K562 (cell line): Measurements from ENCODE around the gene KRTAP4-8. TPM values are rescaled to one million over a fixed set of nuclear protein-coding genes. Genes with fewer than 3 reads are reported as not detected.

ENCODE experiments used
- ATAC-seq: fragments of 200-7000 bp; cut with Tn5 transposase; 3 replicates; pipeline ENCODE4 v1.9.1; 2020; ENCODE audit warnings: moderate library complexity
- BruUV-seq: library from RNA; stranded (reverse); fragments of 400-500 nt; replicated peaks from 2 replicates; lab custom pipeline; 2021; lab: Mats Ljungman, UMichigan
- CTCF ChIA-PET: fragments of 300-600 bp; formaldehyde crosslinking; extraction: SDS; loops from one replicate; lab custom pipeline; 2021; ENCODE audit warnings: low intra/inter-chr PET ratio; lab: Yijun Ruan, JAX
- POLR2A ChIA-PET: fragments of 300-600, 350-650 bp; sonication (Branson Sonifier 250); formaldehyde crosslinking; extraction: SDS; loops from one replicate; lab custom pipeline; 2021; ENCODE audit warnings: antibody characterized with exemption, inconsistent platforms; lab: Yijun Ruan, JAX
- DNase-seq, 4 experiments: peaks; one replicate each; pipeline versions ENCODE4 v3.0.0 to v3.0.0-alpha.2; 2011 to 2018; ENCODE audit warnings: low spot score in 3 of 4, mixed read lengths in 3 of 4; ENCODE audit errors: extremely low read depth in 1 of 4
- FAIRE-seq: peaks from 2 replicates; lab custom pipeline; 2011; peaks lifted over from hg19 to GRCh38; lab: Jason Lieb, UNC
- H2AFZ ChIP-seq: 2 replicates; pipeline ENCODE4 v1.6.0; 2011; ENCODE audit warnings: low read depth, low read length, control low read depth, inconsistent platforms
- H3K27ac ChIP-seq: fragments of 200-600 bp; 3 replicates; pipeline ENCODE4 v1.8.0; 2011; ENCODE audit warnings: low read depth, mild to moderate bottlenecking, control low read depth, inconsistent platforms, low read length, moderate library complexity, mixed read lengths; ENCODE audit errors: extremely low read depth
- H3K27me3 ChIP-seq, 2 experiments: fragments of 300-600 bp in 1 of 2; 2 replicates in 1 of 2; 3 replicates in 1 of 2; pipeline versions ENCODE4 v1.6.0 to v1.8.0; 2011; ENCODE audit warnings: inconsistent platforms in 2 of 2, low read length in 2 of 2, mild to moderate bottlenecking in 1 of 2, mixed read lengths in 1 of 2, moderate library complexity in 1 of 2; ENCODE audit not compliant: control insufficient read depth in 2 of 2, insufficient read depth in 2 of 2
- H3K36me3 ChIP-seq: fragments of 300-600 bp; 3 replicates; pipeline ENCODE4 v1.8.0; 2011; ENCODE audit warnings: mild to moderate bottlenecking, low read length, inconsistent platforms; ENCODE audit not compliant: control insufficient read depth, insufficient read depth
- H3K4me1 ChIP-seq, 2 experiments: fragments of 200-600 bp in 1 of 2; replicated peaks in 1 of 2; 2 replicates in 1 of 2; 3 replicates in 1 of 2; pipeline versions ENCODE4 v1.5.1 to v1.8.0; 2011; ENCODE audit warnings: inconsistent platforms in 2 of 2, low read length in 2 of 2, mild to moderate bottlenecking in 1 of 2, mixed read lengths in 1 of 2, moderate library complexity in 1 of 2; ENCODE audit not compliant: control insufficient read depth in 2 of 2, insufficient read depth in 2 of 2
- H3K4me2 ChIP-seq: 2 replicates; pipeline ENCODE4 v1.6.1; 2011; ENCODE audit warnings: low read length, control low read depth, inconsistent platforms, mixed read lengths; ENCODE audit not compliant: insufficient read depth
- H3K4me3 ChIP-seq: fragments of 200-600 bp; sonication (generic), shearing (Covaris generic); 2 replicates; pipeline ENCODE4 v1.5.1; 2016; ENCODE audit warnings: control low read depth, inconsistent platforms
- H3K79me2 ChIP-seq: fragments of 200-600 bp; 3 replicates; pipeline ENCODE4 v1.8.0; 2011; ENCODE audit warnings: low read length, inconsistent platforms; ENCODE audit not compliant: control insufficient read depth, insufficient read depth
- H3K9ac ChIP-seq, 2 experiments: 2 replicates each; pipeline versions ENCODE4 v1.6.0 to v1.6.1; 2011; ENCODE audit warnings: low read depth in 2 of 2, low read length in 2 of 2, control low read depth in 1 of 2, inconsistent platforms in 1 of 2, mild to moderate bottlenecking in 1 of 2, mixed read lengths in 1 of 2; ENCODE audit not compliant: insufficient read depth in 1 of 2
- H3K9me1 ChIP-seq: one replicate; pipeline ENCODE4 v1.6.0; 2011; ENCODE audit warnings: inconsistent platforms, mild to moderate bottlenecking, low read length, moderate library complexity; ENCODE audit not compliant: control insufficient read depth, insufficient read depth
- H3K9me3 ChIP-seq: replicated peaks from 2 replicates; pipeline ENCODE4 v1.5.1; 2011; ENCODE audit warnings: low read depth, low read length, inconsistent platforms; ENCODE audit not compliant: control insufficient read depth, insufficient read depth
- H4K20me1 ChIP-seq: replicated peaks from 2 replicates; pipeline ENCODE4 v1.6.1; 2011; ENCODE audit warnings: low read length, inconsistent platforms, mixed read lengths; ENCODE audit not compliant: control insufficient read depth, insufficient read depth
- ARHGAP35 ChIP-seq: fragments of 450-650 bp; IDR thresholded peaks from 2 replicates; pipeline ENCODE4 v1.6.1; 2018; ENCODE audit not compliant: partially characterized antibody
- ETV1 ChIP-seq: fragments of 450-650 bp; conservative IDR thresholded peaks from 2 replicates; pipeline ENCODE4 v1.6.1; 2016; ENCODE audit warnings: missing genetic modification characterization, control low read depth, low read depth, missing compliant biosample characterization
- GABPA ChIP-seq: fragments of 200-800 bp; sonication (Bioruptor generic); conservative IDR thresholded peaks from 2 replicates; pipeline ENCODE4 v1.6.1; 2016; ENCODE audit warnings: low read depth, missing genetic modification characterization, missing compliant biosample characterization
- HEY1 ChIP-seq: fragments of 250-450 bp; sonication (Bioruptor Pico); IDR thresholded peaks from 2 replicates; pipeline ENCODE4 v1.5.0; 2020; ENCODE audit warnings: mild to moderate bottlenecking, moderate library complexity, borderline replicate concordance
- KAT8 ChIP-seq: fragments of 450-650 bp; IDR thresholded peaks from 2 replicates; pipeline ENCODE4 v1.6.1; 2016; ENCODE audit warnings: low read depth, mild to moderate bottlenecking
- KLF6 ChIP-seq: fragments of 250-450 bp; sonication (Bioruptor Pico); IDR thresholded peaks from 2 replicates; pipeline ENCODE4 v1.4.0; 2020; ENCODE audit warnings: mild to moderate bottlenecking, moderate library complexity, borderline replicate concordance
- PHB ChIP-seq: fragments of 250-450 bp; sonication (Bioruptor Pico); IDR thresholded peaks from 2 replicates; pipeline ENCODE4 v1.5.0; 2021
- POU5F1 ChIP-seq: fragments of 150-350 bp; IDR thresholded peaks from 2 replicates; pipeline ENCODE4 v1.6.1; 2014; ENCODE audit warnings: borderline replicate concordance, low read length, low read depth, mild to moderate bottlenecking; ENCODE audit not compliant: partially characterized antibody
- RNF2 ChIP-seq: sonication (generic); IDR thresholded peaks from 2 replicates; pipeline ENCODE4 v1.6.1; 2016
- ZNF24 ChIP-seq: fragments of 450-650 bp; IDR thresholded peaks from 2 replicates; pipeline ENCODE4 v1.6.1; 2016
- WGBS: fragments of 100-300 bp; shearing (Covaris generic); methylation state at CpG from one replicate; pipeline ENCODE4 v1.1.6; 2016; ENCODE audit warnings: low coverage, mixed read lengths; ENCODE audit not compliant: insufficient coverage; ENCODE audit errors: missing lambda C conversion rate; 5-methylcytosine and 5-hydroxymethylcytosine counted together
- in situ Hi-C: fragments of 300-500 bp; cut with MboI; formaldehyde crosslinking; loops from 4 replicates; pipeline ENCODE4 v1.15.0; 2018; ENCODE audit warnings: inconsistent platforms, mixed read lengths
- intact Hi-C: fragments of 100-400 bp; cut with micrococcal nuclease; formaldehyde crosslinking; loops from 2 replicates; pipeline ENCODE4 v1.14.2; 2022
- polyA plus RNA-seq, 8 experiments: library from polyadenylated mRNA; depleted of rRNA in 4 of 8; stranded (reverse) in 5 of 8; unstranded in 3 of 8; fragments of >200 nt; fragmentation: Nextera tagmentation in 2 of 8; fragmentation: Illumina TruSeq in 1 of 8; extraction: Ambion mirVana in 2 of 8; extraction: Trizol in 1 of 8; gene quantifications; 2 replicates each; pipeline versions ENCODE4 v1.2.1 to v1.2.3, GENCODE V29; 2011 to 2014; ENCODE audit warnings: inconsistent platforms in 1 of 8, missing spikeins in 1 of 8
- total RNA-seq, 7 experiments: library from RNA; depleted of rRNA in 6 of 7; stranded (reverse); fragments of >200 nt in 6 of 7; fragmentation: Illumina TruSeq in 2 of 7; extraction: Trizol in 2 of 7; gene quantifications; 2 replicates each; pipeline versions ENCODE4 v1.2.1 to v1.2.3, GENCODE V29; 2011 to 2021; ENCODE audit warnings: low replicate concordance in 1 of 7

KRTAP4-8 gene
- total and polyA plus RNA-seq, 9 of the 15 experiments (the other 6 are each of a cell fraction or from before 2014, with no cell fraction given) = not detected

DNA sequence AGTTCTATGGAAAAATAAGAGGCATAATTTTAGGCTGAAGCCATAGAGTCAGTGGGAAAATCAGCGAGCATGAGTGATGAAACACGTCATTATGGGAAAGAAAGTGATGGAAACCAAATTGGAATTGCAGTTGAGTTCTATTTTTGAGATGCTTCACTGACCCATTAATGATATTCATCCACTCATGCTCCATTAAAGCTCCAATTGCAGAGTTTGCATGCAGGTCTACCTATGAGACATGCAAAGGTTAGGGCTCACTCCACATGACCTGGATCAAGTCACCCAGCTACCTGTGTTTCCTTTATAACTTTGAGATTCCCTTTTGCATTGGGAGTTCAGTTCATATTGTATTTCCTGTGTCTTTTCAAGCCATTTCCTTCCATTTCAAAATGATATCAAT, 24.3 kb downstream of the KRTAP4-8 start:
- DNase-seq (no peak), ATAC-seq (no peak), FAIRE-seq (no peak)
- POLR2A ChIA-PET = no interaction called here
- in situ Hi-C loops (no loop called here), intact Hi-C loops (no loop called here)
- H3K4me2 ChIP-seq = no peak overlapping the region
- BruUV-seq = no TSS peak
- no peak overlapping the region for H2AFZ ChIP-seq
- H4K20me1 ChIP-seq = no peaks in the 10 kb centered on the region
- no peaks in the 10 kb centered on the region; a peak in 1 of 5 replicates for H3K27me3 ChIP-seq
- WGBS = 0% methylated on average over 2 of the region's 2 CpGs
- no peak overlapping the region for H3K4me3 ChIP-seq
- H3K9ac ChIP-seq = no peak overlapping the region
- CTCF ChIA-PET = no interaction called here
- no peak overlapping the region for H3K27ac ChIP-seq
- H3K79me2 ChIP-seq = no peaks in the 10 kb centered on the region
- no peaks in the 10 kb centered on the region for H3K36me3 ChIP-seq
- H3K9me3 ChIP-seq = no peaks in the 10 kb centered on the region
- H3K4me1 ChIP-seq = no peaks in the 10 kb centered on the region
- no peaks in the 10 kb centered on the region for H3K9me1 ChIP-seq
- TF ChIP-seq HEY1 (CRISPR knock-in tag) (no peak), RNF2 (no peak), KAT8 (no peak)
- TF ChIP-seq, all 486 proteins: peak for 0

DNA sequence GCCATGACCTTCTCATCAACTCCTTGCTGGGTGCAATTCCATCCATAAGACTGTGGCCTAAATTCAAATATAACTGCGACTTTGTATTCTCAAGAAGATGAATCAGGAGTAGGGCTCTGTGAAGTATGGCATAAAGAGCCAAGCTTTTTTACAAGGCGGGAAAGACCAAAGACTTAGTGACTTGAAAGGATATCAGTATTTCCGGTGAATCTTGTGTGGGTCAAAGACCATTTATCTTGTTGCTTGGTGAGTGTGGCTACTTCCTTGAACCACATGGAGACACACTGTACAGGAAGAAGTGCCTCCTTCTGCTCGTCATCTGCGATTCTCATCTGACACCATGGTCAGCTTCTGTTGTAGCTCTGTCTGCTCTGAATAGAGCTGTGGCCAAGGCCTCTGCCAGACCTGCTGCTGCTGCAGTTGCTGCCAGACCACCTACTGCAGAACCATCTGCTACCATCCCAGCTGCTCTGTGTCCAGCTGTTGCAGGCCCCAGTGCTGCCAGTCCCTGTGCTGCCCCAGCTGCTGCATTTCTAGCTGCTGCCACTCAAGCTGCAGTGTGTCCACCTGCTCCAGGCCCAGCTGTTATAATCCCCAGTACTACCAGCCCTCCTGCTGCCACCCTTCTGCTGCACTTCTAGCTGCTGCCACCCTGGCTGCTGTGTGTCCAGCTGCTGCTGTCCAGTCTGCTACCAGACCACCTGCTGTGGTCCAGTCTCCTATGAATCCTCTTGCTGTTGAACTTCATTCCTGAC, 26.2 kb downstream of the KRTAP4-8 start:
- Histone ChIP-seq H3K79me2 (no peaks in the 10 kb centered on the region), H3K9ac (no peak overlapping the region), H2AFZ (no peak overlapping the region), H3K27me3 (no peaks in the 10 kb centered on the region; a peak in 1 of 5 replicates), H3K4me3 (no peak overlapping the region), H3K4me1 (peaks cover 0 to under 1% of the 10 kb centered on the region in 2 experiments; a peak in 1 of 5 replicates), H3K36me3 (no peaks in the 10 kb centered on the region), H4K20me1 (no peaks in the 10 kb centered on the region), H3K9me1 (no peaks in the 10 kb centered on the region), H3K27ac (no peak overlapping the region), H3K4me2 (no peak overlapping the region), H3K9me3 (no peaks in the 10 kb centered on the region)
- POLR2A ChIA-PET = interaction anchor here (0.6 to 0.8 kb wide), 3 partner anchors 34 to 366 kb away, joined by 3 to 4 read pairs (median 3); no protein-coding TSS in a partner anchor
- DNase-seq (no peak), FAIRE-seq (no peak), ATAC-seq (no peak)
- WGBS = 5% methylated on average over 5 of the region's 5 CpGs
- intact Hi-C loops (no loop called here), in situ Hi-C loops (no loop called here)
- no TSS peak for BruUV-seq
- TF ChIP-seq ZNF24 (no peak), POU5F1 (no peak), ARHGAP35 (no peak), ETV1 (peak; percentile 40; the same call in 1 of the 2 replicates), GABPA (tag) (peak; percentile 58), KLF6 (CRISPR knock-in tag) (no peak), PHB (CRISPR knock-in tag) (no peak)
- CTCF ChIA-PET = no interaction called here
